ENCODE results near the gene NOVA2. TPM values are rescaled to one million over a fixed set of nuclear protein-coding genes. Genes with fewer than 3 reads are reported as not detected.

NOVA2 gene
- total and polyA plus RNA-seq, 2 of the 8 experiments (the other 6 are each of a cell fraction or from before 2014, with no cell fraction given) = 3.2 to 24.6 TPM

DNA sequence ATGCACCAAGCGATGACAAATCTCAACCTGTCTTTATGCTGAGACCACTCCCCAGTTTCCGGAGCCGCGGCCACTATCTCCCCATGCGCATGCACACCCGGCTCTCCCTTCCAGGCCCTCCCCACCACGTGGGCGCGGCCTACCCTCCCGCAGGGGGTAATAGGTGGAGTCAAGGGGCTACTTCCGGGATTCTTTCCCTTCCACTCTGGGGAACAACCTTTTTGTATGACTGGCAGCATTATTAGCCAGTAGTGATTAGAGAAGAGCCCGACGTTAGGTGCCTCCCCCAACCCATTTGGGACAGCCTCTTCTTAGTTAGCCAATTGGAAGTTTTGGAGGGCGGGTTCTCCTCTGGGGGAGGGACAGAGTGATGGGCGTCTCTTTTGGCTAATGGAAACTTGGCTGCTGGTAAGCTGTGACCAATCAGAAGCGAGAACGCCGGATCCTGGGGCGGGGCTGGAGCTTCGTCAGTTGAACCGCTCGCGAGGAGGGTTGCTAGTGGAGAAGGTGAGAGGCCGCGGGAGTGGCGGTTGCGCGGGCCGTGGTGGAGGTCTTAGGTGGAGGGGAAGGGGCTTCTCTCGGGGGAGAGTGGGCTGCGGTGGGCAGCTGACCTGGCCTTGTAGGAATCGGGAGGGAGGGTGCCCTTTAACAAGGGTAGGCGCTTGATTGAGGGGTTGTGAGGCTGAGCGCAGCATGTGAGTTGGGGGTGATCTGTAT lies 21.5 kb upstream of the NOVA2 start, which contains the start of gene CCDC61 (continued):
- TF ChIP-seq, protein P1, sequence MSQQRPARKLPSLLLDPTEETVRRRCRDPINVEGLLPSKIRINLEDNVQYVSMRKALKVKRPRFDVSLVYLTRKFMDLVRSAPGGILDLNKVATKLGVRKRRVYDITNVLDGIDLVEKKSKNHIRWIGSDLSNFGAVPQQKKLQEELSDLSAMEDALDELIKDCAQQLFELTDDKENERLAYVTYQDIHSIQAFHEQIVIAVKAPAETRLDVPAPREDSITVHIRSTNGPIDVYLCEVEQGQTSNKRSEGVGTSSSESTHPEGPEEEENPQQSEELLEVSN (IDR thresholded peaks at IDR 0.05) = no peak
- TF ChIP-seq JUND (IDR thresholded peaks at IDR 0.05; ENCODE audit: low read length) (no peak), EZH2 (IDR thresholded peaks at IDR 0.05; ENCODE audit: low read depth, low read length, severe bottlenecking) (no peak), PHF8 (conservative IDR thresholded peaks at IDR 0.05; ENCODE audit: low read depth, low read length) (peak; percentile 72), BACH1 (IDR thresholded peaks at IDR 0.05; ENCODE audit: low read length) (no peak), POLR2AphosphoS5 (IDR thresholded peaks at IDR 0.05; ENCODE audit: low read depth, low read length) (peak; percentile 11; the same call in 1 of the 2 replicates), SP2 (IDR thresholded peaks at IDR 0.05; ENCODE audit: low read length) (peak; percentile 96), KDM4A (IDR thresholded peaks at IDR 0.05; ENCODE audit: low read depth, low read length, severe bottlenecking) (peak; percentile 71), SIN3A (conservative IDR thresholded peaks at IDR 0.05 in 1 of 2, IDR thresholded peaks at IDR 0.05 in 1 of 2; ENCODE audit: low read depth in 1 of 2, low read length in 2 of 2) (peak; percentile 77 to 78; a peak in 2 of 4 replicates), FOSL1 (IDR thresholded peaks at IDR 0.05; ENCODE audit: insufficient read depth, low read depth, low read length) (no peak), BCL11A (IDR thresholded peaks at IDR 0.05; ENCODE audit: low read depth in 2 of 2, low read length in 2 of 2) (no peak), SP4 (IDR thresholded peaks at IDR 0.05; ENCODE audit: low read length) (peak; percentile 97), TAF1 (IDR thresholded peaks at IDR 0.05; ENCODE audit: low read depth, low read length) (peak; percentile 72), TBP (IDR thresholded peaks at IDR 0.05; ENCODE audit: low read depth, low read length) (peak; percentile 51), TCF12 (IDR thresholded peaks at IDR 0.05; ENCODE audit: low read depth, low read length) (no peak), RXRA (IDR thresholded peaks at IDR 0.05; ENCODE audit: insufficient read depth, low read depth, low read length) (no peak), POLR2A (IDR thresholded peaks at IDR 0.05; ENCODE audit: control extremely low read depth in 1 of 2, low read depth in 2 of 2, low read length in 2 of 2) (peak; percentile 41 to 50; a peak in 2 of 3 replicates), SP1 (IDR thresholded peaks at IDR 0.05; ENCODE audit: low read depth, low read length) (peak; percentile 99), SUZ12 (IDR thresholded peaks at IDR 0.05; ENCODE audit: low read length) (no peak), HDAC6 (IDR thresholded peaks at IDR 0.05; ENCODE audit: low read depth, low read length) (no peak)
- TF ChIP-seq, protein P2, sequence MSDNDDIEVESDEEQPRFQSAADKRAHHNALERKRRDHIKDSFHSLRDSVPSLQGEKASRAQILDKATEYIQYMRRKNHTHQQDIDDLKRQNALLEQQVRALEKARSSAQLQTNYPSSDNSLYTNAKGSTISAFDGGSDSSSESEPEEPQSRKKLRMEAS (IDR thresholded peaks at IDR 0.05) = peak; percentile 93
- TF ChIP-seq, protein P3, sequence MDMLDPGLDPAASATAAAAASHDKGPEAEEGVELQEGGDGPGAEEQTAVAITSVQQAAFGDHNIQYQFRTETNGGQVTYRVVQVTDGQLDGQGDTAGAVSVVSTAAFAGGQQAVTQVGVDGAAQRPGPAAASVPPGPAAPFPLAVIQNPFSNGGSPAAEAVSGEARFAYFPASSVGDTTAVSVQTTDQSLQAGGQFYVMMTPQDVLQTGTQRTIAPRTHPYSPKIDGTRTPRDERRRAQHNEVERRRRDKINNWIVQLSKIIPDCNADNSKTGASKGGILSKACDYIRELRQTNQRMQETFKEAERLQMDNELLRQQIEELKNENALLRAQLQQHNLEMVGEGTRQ (IDR thresholded peaks at IDR 0.05; ENCODE audit: low read length) = peak; percentile 79
- TF ChIP-seq, protein P4, sequence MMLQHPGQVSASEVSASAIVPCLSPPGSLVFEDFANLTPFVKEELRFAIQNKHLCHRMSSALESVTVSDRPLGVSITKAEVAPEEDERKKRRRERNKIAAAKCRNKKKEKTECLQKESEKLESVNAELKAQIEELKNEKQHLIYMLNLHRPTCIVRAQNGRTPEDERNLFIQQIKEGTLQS (IDR thresholded peaks at IDR 0.05; ENCODE audit: insufficient read depth, low read depth, low read length) = peak; percentile 43; the same call in 1 of the 2 replicates
